GM12873 (cell line): ENCODE results near the gene NUDC.

ENCODE experiments used
- TF ChIP-seq, protein P1 (sequence below): IDR thresholded peaks from 2 replicates; pipeline ENCODE4 v1.5.1; 2012; ENCODE audit warnings: low read depth, mild to moderate bottlenecking, moderate library complexity, low read length, control low read depth; ENCODE audit not compliant: insufficient read depth; ENCODE audit errors: missing control alignments

NUDC gene

GRCh38 chr1:26956321-26956720 lies 34.8 kb downstream of the NUDC start:
- TF ChIP-seq, protein P1, sequence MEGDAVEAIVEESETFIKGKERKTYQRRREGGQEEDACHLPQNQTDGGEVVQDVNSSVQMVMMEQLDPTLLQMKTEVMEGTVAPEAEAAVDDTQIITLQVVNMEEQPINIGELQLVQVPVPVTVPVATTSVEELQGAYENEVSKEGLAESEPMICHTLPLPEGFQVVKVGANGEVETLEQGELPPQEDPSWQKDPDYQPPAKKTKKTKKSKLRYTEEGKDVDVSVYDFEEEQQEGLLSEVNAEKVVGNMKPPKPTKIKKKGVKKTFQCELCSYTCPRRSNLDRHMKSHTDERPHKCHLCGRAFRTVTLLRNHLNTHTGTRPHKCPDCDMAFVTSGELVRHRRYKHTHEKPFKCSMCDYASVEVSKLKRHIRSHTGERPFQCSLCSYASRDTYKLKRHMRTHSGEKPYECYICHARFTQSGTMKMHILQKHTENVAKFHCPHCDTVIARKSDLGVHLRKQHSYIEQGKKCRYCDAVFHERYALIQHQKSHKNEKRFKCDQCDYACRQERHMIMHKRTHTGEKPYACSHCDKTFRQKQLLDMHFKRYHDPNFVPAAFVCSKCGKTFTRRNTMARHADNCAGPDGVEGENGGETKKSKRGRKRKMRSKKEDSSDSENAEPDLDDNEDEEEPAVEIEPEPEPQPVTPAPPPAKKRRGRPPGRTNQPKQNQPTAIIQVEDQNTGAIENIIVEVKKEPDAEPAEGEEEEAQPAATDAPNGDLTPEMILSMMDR: no peak

DNA sequence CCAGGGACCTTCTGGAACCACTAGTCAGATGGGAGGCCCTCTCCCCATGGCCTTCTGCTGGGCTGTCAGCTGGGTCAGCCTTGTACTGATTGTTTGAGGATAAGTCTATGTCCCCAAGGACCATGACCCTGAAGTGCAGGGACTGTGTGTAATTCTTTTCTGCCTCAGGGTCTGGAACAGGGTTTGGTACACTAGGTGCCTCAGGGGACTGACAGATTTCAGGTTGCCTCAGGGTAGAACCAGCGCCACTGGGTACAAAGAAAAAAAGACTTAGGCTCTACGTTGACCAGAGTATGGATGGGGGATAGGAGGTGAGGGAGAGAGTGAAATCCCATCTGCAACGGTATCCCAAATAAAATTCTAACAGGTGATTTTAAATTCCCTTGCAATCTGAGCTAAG lies 35.8 kb downstream of the NUDC start:
- TF ChIP-seq, protein P1: no peak

DNA sequence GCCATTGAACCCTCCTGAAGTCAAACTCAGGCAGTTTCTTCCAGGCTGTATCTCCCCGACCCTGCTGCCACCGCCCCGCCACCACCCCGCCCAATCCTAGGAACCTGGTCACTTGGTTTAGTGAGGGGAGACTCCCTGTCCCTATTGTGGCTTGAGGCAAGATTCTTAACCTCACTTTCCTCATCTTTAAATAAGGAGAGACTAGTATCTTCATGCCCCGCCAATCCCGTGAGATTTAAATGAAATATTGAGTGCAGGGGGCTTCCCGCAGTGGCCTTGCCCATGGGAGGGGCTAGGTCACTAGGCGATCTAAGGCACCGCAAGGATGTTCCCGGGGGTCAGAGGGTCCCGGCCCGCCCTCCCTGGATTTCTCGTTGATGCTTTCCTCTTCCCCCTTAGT lies 37.7 kb downstream of the NUDC start:
- TF ChIP-seq, protein P1: no peak

DNA sequence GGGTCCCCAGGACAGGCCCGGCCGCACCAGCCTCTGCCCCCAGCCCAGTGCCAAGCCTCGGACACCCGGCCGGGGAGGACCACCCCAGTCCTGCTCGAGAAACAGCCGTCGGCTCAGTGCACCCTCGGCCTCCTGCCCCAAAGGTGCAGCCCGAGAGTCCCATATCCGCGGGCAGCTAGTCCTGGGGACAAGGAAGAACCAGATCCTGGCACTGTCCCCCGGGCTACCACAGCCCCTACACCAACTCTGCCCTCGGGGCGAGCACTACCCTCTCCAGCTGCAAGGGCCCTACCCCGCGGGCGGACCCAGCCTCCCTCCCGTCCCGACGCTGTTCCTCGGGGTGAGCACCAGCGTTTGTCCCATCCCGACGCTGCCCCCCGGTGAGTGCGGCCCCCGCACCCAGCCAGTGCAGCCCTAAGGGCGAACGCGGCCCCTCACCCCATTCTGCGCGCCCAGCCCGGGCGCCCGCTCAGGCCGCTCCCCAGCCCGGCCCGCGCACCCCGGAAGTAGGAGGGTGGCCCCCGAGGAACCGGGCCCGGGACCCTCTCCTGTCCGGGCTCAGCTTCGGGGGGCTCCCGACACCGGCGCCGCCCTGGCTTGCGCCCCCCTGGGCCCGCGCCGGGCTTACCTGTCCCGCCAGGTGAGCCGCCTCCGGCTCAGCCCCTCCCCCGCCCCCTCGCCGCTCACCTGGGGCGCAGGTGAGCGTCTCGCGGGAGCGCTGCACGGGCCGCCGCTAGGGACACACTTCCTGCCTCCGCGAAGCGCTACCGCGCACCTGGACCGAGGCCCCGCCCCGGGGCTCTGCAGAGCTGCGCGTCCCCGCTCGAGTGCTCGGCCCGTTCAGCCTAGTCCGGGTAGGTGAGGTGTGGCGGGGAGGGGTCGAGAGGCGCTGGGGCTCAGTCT lies 38.4 kb downstream of the NUDC start, which contains the start of gene KDF1:
KDF1 (minus strand) TSS at position 747 of the 903 bp plus-strand sequence. CDS start 8,088 bp downstream, outside the sequence.
- TF ChIP-seq, protein P1: no peak

GRCh38 chr1:26960625-26960966 lies 39.1 kb downstream of the NUDC start:
- TF ChIP-seq, protein P1: no peak

DNA sequence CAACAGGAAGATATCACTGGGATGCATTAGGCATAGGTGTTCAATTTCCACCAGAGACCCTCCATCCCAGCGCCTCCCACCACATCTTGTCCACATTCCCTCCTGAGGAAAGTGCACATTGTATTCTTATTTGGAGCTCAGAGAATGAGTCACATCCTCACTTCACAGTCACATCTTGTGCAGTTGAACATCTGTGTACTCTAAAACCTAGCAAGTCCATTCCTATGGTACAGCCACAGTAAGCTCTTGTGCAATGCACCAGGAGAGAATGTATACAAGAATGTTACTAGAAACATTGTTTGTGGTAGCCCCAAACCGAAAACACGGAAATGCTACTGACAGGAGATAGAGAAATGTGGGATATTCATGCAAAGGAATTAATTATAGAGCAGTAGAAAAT lies 40.3 kb downstream of the NUDC start:
- TF ChIP-seq, protein P1: no peak

- TF ChIP-seq, protein P1: no peak
These were observed 43.7 kb downstream of the NUDC start for GRCh38 chr1:26965213-26965612.
